Activated CD8-positive, alpha-beta memory T cell treated with anti-CD3 and anti-CD28 coated beads, Interleukin-2, amount 50 U/mL, for 24 hours (primary cell): Measurements from ENCODE around the gene CDC16.
"Not testable (repeated sequence)": the region's sequence is repeated elsewhere in the genome, so short reads cannot be mapped to it uniquely, and the experiment has no call there.

Experiments
- DNase-seq: peaks from one replicate; pipeline ENCODE4 v3.0.0-alpha.2; 2020; ENCODE audit errors: extremely low read depth

The CDC16 gene

GRCh38 chr13:114234645-114235421 lies at the start of gene CDC16:
Gene CDC16, plus strand, starts transcription at chr13:114234897. Its CDS starts 188 bp downstream, at chr13:114235085.
- DNase-seq: peak; percentile 80

- no peak for DNase-seq
Observed at GRCh38 chr13:114185182-114185971, 49.3 kb upstream of the CDC16 start.

GRCh38 chr13:114194853-114195252 lies 39.8 kb upstream of the CDC16 start:
- no peak for DNase-seq

GRCh38 chr13:114196629-114197028 lies 38.1 kb upstream of the CDC16 start:
- no peak for DNase-seq

- no peak for DNase-seq
Observed at GRCh38 chr13:114198556-114198955, 36.1 kb upstream of the CDC16 start.

- not testable (repeated sequence) for DNase-seq
Observed at GRCh38 chr13:114199526-114199925, 35.2 kb upstream of the CDC16 start.

GRCh38 chr13:114199954-114200353 lies 34.7 kb upstream of the CDC16 start:
- no peak for DNase-seq

- DNase-seq: no peak
Observed at GRCh38 chr13:114200399-114200911, 34.2 kb upstream of the CDC16 start.

GRCh38 chr13:114202581-114202980 lies 32.1 kb upstream of the CDC16 start:
- no peak for DNase-seq

- no peak for DNase-seq
Observed at GRCh38 chr13:114203536-114203935, 31.2 kb upstream of the CDC16 start.

- no peak for DNase-seq
Observed at GRCh38 chr13:114204894-114205293, 29.8 kb upstream of the CDC16 start.

GRCh38 chr13:114208134-114208533 lies 26.6 kb upstream of the CDC16 start:
- DNase-seq: no peak

- DNase-seq: no peak
Observed at GRCh38 chr13:114211446-114212157, 23.1 kb upstream of the CDC16 start.

GRCh38 chr13:114212158-114212495 lies 22.6 kb upstream of the CDC16 start:
- no peak for DNase-seq

GRCh38 chr13:114213980-114214379 lies 20.7 kb upstream of the CDC16 start:
- no peak for DNase-seq

- DNase-seq: no peak
Observed at GRCh38 chr13:114219392-114219791, 15.3 kb upstream of the CDC16 start.

- no peak for DNase-seq
Observed at GRCh38 chr13:114222461-114222968, 12.2 kb upstream of the CDC16 start.

GRCh38 chr13:114224201-114224600 lies 10.5 kb upstream of the CDC16 start:
- DNase-seq: no peak

- no peak for DNase-seq
Observed at GRCh38 chr13:114225610-114226009, 9.1 kb upstream of the CDC16 start.

GRCh38 chr13:114226088-114226487 lies 8.6 kb upstream of the CDC16 start:
- no peak for DNase-seq

GRCh38 chr13:114226699-114227323 lies 7.9 kb upstream of the CDC16 start:
- peak; percentile 66 for DNase-seq

- no peak for DNase-seq
Observed at GRCh38 chr13:114227528-114227927, 7.2 kb upstream of the CDC16 start.
